Left lung (tissue), 10 donors: ENCODE results near the gene KIAA1755. TPM values are rescaled to one million over a fixed set of nuclear protein-coding genes. Genes with fewer than 3 reads are reported as not detected.

Experiments
- ATAC-seq: fragments of 200-7000 bp; cut with Tn5 transposase; one replicate; pipeline ENCODE4 v1.9.1; 2020; ENCODE audit warnings: moderate library complexity
- DNase-seq, 4 donors: peaks; one replicate each; pipeline ENCODE4 v3.0.0-alpha.2; 2013 to 2020
- H3K27ac ChIP-seq, 2 donors: fragments of 200-600 bp; sonication (generic) in 1 of 2; one replicate each; pipeline versions ENCODE4 v1.5.0 to v1.8.0; 2020 to 2021
- H3K27me3 ChIP-seq, 2 donors: fragments of 200-600 bp; sonication (generic) in 1 of 2; one replicate each; pipeline versions ENCODE4 v1.5.0 to v1.8.0; 2020 to 2021
- H3K36me3 ChIP-seq, 2 donors: fragments of 200-600 bp; sonication (generic) in 1 of 2; one replicate each; pipeline versions ENCODE4 v1.5.0 to v1.8.0; 2020 to 2021
- H3K4me1 ChIP-seq, 2 donors: fragments of 200-600 bp; one replicate each; pipeline ENCODE4 v1.8.0; 2021
- H3K4me3 ChIP-seq, 2 donors: fragments of 200-600 bp; sonication (generic) in 1 of 2; one replicate each; pipeline versions ENCODE4 v1.5.0 to v1.8.0; 2020 to 2021; ENCODE audit warnings: mild to moderate bottlenecking in 1 of 2
- H3K9me3 ChIP-seq, 2 donors: fragments of 200-600 bp; sonication (generic) in 1 of 2; one replicate each; pipeline versions ENCODE4 v1.5.0 to v1.8.0; 2020 to 2021
- CTCF ChIP-seq, 2 donors: fragments of 200-600 bp; sonication (generic) in 1 of 2; IDR thresholded peaks; one replicate each; pipeline versions ENCODE4 v1.5.0 to v1.8.0; 2021; ENCODE audit warnings: antibody characterized with exemption in 2 of 2
- intact Hi-C, 2 donors: fragments of 100-400 bp; cut with DNase I; formaldehyde crosslinking; loops; one replicate each; pipeline versions ENCODE4 v1.11.2 to v1.14.2; 2022
- polyA plus RNA-seq, 6 donors: library from polyadenylated mRNA; unstranded; fragments of 120-200 nt; gene quantifications; one replicate each; pipeline ENCODE4 v1.2.1, GENCODE V29; 2013; ENCODE audit not compliant: insufficient read length in 6 of 6
- total RNA-seq, 2 donors: library from RNA; stranded (reverse); fragmentation: NEBNext Ultra II Directional; extraction: Animal tissue kit (Norgen Biotek cat#: 25700); gene quantifications; one replicate each; pipeline ENCODE4 v1.2.1, GENCODE V29; 2021
- donor health status: DM: no; HTN: yes; CAD: no.
- donor health status: DM: no; HTN: no; CAD: no.

KIAA1755 gene
- total and polyA plus RNA-seq, 8 donors = 2.6 to 6.4 (median 3.1) TPM

- H3K27me3 ChIP-seq = no peaks in the 10 kb centered on the region
- intact Hi-C loops = loop anchor here in 1 of 2 donors (5.0 kb wide), 1 partner anchor 92 kb away; no protein-coding TSS in a partner anchor
- H3K36me3 ChIP-seq = peaks cover 0 to 13% of the 10 kb centered on the region in 2 donors
- peak overlapping the region; percentile 43 to 55 for H3K4me3 ChIP-seq
- no peaks in the 10 kb centered on the region for H3K9me3 ChIP-seq
- DNase-seq = no peak
- peak overlapping the region; percentile 33 to 46 for H3K27ac ChIP-seq
- TF ChIP-seq CTCF (IDR thresholded peaks at IDR 0.05) = no peak
- peaks cover 15 to 65% of the 10 kb centered on the region in 2 donors for H3K4me1 ChIP-seq
- no peak for ATAC-seq
These were observed 95.9 kb downstream of the KIAA1755 start for GRCh38 chr20:38164624-38165088.

- no peak for TF ChIP-seq CTCF (IDR thresholded peaks at IDR 0.05)
- Histone ChIP-seq H3K27me3 (no peaks in the 10 kb centered on the region), H3K4me3 (peak overlapping the region; percentile 43 to 55), H3K36me3 (peaks cover 0 to 13% of the 10 kb centered on the region in 2 donors), H3K9me3 (no peaks in the 10 kb centered on the region), H3K27ac (peak overlapping the region in 1 of 2 donors; percentile 46), H3K4me1 (peaks cover 20 to 64% of the 10 kb centered on the region in 2 donors)
- intact Hi-C loops = no loop called here
- DNase-seq (no peak), ATAC-seq (no peak)
These were observed 96.5 kb downstream of the KIAA1755 start for GRCh38 chr20:38164069-38164468.

GRCh38 chr20:38162878-38163875, 97.4 kb downstream of the KIAA1755 start:
- intact Hi-C loops = no loop called here
- H3K36me3 ChIP-seq = peaks cover 0 to 13% of the 10 kb centered on the region in 2 donors
- DNase-seq (no peak), ATAC-seq (no peak)
- peaks cover 15 to 64% of the 10 kb centered on the region in 2 donors for H3K4me1 ChIP-seq
- H3K27me3 ChIP-seq = no peaks in the 10 kb centered on the region
- H3K9me3 ChIP-seq = no peaks in the 10 kb centered on the region
- TF ChIP-seq CTCF (IDR thresholded peaks at IDR 0.05) = no peak
- peak overlapping the region; percentile 43 to 55 for H3K4me3 ChIP-seq
- H3K27ac ChIP-seq = peak overlapping the region in 1 of 2 donors; percentile 46

GRCh38 chr20:38162149-38162548, 98.4 kb downstream of the KIAA1755 start:
- ATAC-seq (no peak), DNase-seq (no peak)
- peak overlapping the region in 1 of 2 donors; percentile 46 for H3K27ac ChIP-seq
- H3K9me3 ChIP-seq = no peaks in the 10 kb centered on the region
- peaks cover 0 to 13% of the 10 kb centered on the region in 2 donors for H3K36me3 ChIP-seq
- no peaks in the 10 kb centered on the region for H3K27me3 ChIP-seq
- TF ChIP-seq CTCF (IDR thresholded peaks at IDR 0.05) = no peak
- peak overlapping the region in 1 of 2 donors; percentile 55 for H3K4me3 ChIP-seq
- peaks cover 13 to 62% of the 10 kb centered on the region in 2 donors for H3K4me1 ChIP-seq
- intact Hi-C loops = no loop called here

GRCh38 chr20:38161412-38161774, 99.1 kb downstream of the KIAA1755 start:
- H3K27me3 ChIP-seq = no peaks in the 10 kb centered on the region
- intact Hi-C loops = no loop called here
- DNase-seq = no peak
- H3K9me3 ChIP-seq = no peaks in the 10 kb centered on the region
- no peak for TF ChIP-seq CTCF (IDR thresholded peaks at IDR 0.05)
- peak overlapping the region in 1 of 2 donors; percentile 46 for H3K27ac ChIP-seq
- H3K36me3 ChIP-seq = peaks cover 0 to 14% of the 10 kb centered on the region in 2 donors
- H3K4me1 ChIP-seq = peaks cover 13 to 64% of the 10 kb centered on the region in 2 donors
- no peak for ATAC-seq
- H3K4me3 ChIP-seq = no peak overlapping the region
